ENCODE measurements around the gene CALML6. TPM values are rescaled to one million over a fixed set of nuclear protein-coding genes. Genes with fewer than 3 reads are reported as not detected.

The CALML6 gene
- total RNA-seq, 1 donor from 2014 or later = under 0.01 TPM

GRCh38 chr1:1942753-1943656, 27.9 kb downstream of the CALML6 start:
- DNase-seq (ENCODE audit: low read depth in 2 of 2) = no peak

- DNase-seq (ENCODE audit: low read depth in 2 of 2) = peak in 1 of 2 donors; percentile 41
These were observed 28.9 kb downstream of the CALML6 start for GRCh38 chr1:1943834-1944570.

- no peak for DNase-seq (ENCODE audit: low read depth in 2 of 2)
These were observed 30.8 kb downstream of the CALML6 start for GRCh38 chr1:1945782-1946393.

GRCh38 chr1:1946540-1946939, 31.5 kb downstream of the CALML6 start:
- no peak for DNase-seq (ENCODE audit: low read depth in 2 of 2)

- no peak for DNase-seq (ENCODE audit: low read depth in 2 of 2)
These were observed 32.4 kb downstream of the CALML6 start for GRCh38 chr1:1947493-1947892.

- no peak for DNase-seq (ENCODE audit: low read depth in 2 of 2)
These were observed 33.7 kb downstream of the CALML6 start for GRCh38 chr1:1948783-1949182.

GRCh38 chr1:1950940-1951339, 35.9 kb downstream of the CALML6 start:
- DNase-seq (ENCODE audit: low read depth in 2 of 2) = no peak

GRCh38 chr1:1954015-1954414, 39.0 kb downstream of the CALML6 start:
- no peak for DNase-seq (ENCODE audit: low read depth in 2 of 2)

GRCh38 chr1:1954831-1955441, 39.9 kb downstream of the CALML6 start:
- no peak for DNase-seq (ENCODE audit: low read depth in 2 of 2)

GRCh38 chr1:1955621-1956094, 40.6 kb downstream of the CALML6 start:
- no peak for DNase-seq (ENCODE audit: low read depth in 2 of 2)

- DNase-seq (ENCODE audit: low read depth in 2 of 2) = no peak
These were observed 41.0 kb downstream of the CALML6 start for GRCh38 chr1:1956101-1956500.

- DNase-seq (ENCODE audit: low read depth in 2 of 2) = no peak
These were observed 41.8 kb downstream of the CALML6 start for GRCh38 chr1:1956586-1957532.

GRCh38 chr1:1957533-1957961, 42.5 kb downstream of the CALML6 start:
- DNase-seq (ENCODE audit: low read depth in 2 of 2) = no peak

- DNase-seq (ENCODE audit: low read depth in 2 of 2) = no peak
These were observed 43.0 kb downstream of the CALML6 start for GRCh38 chr1:1958071-1958541.

GRCh38 chr1:1959459-1959839, 44.4 kb downstream of the CALML6 start:
- no peak for DNase-seq (ENCODE audit: low read depth in 2 of 2)

GRCh38 chr1:1959840-1960479, 44.9 kb downstream of the CALML6 start:
- DNase-seq (ENCODE audit: low read depth in 2 of 2) = peak; percentile 52 to 69

- DNase-seq (ENCODE audit: low read depth in 2 of 2) = no peak
These were observed 45.6 kb downstream of the CALML6 start for GRCh38 chr1:1960480-1961196.

- no peak for DNase-seq (ENCODE audit: low read depth in 2 of 2)
These were observed 47.7 kb downstream of the CALML6 start for GRCh38 chr1:1962752-1963151.

GRCh38 chr1:1963570-1963969, 48.5 kb downstream of the CALML6 start:
- no peak for DNase-seq (ENCODE audit: low read depth in 2 of 2)
